Type B pancreatic cell (in vitro differentiated cells): ENCODE results near the gene MRI1. TPM values are rescaled to one million over a fixed set of nuclear protein-coding genes. Genes with fewer than 3 reads are reported as not detected.

Experiments used
- DNase-seq: peaks from one replicate; pipeline ENCODE4 v3.0.0; 2021; ENCODE audit warnings: mixed read lengths; ENCODE audit not compliant: unreplicated experiment; ENCODE audit errors: extremely low spot score
- H3K27ac Mint-ChIP-seq: 2 replicates; pipeline ENCODE4 v1.8.0; 2021; ENCODE audit warnings: mild to moderate bottlenecking, mixed read lengths
- H3K27me3 Mint-ChIP-seq: 2 replicates; pipeline ENCODE4 v1.8.0; 2021; ENCODE audit warnings: mixed read lengths
- H3K36me3 Mint-ChIP-seq: 2 replicates; pipeline ENCODE4 v1.8.0; 2021; ENCODE audit warnings: mixed read lengths
- H3K4me1 Mint-ChIP-seq: one replicate; pipeline ENCODE4 v1.8.0; 2021; ENCODE audit warnings: mixed read lengths; ENCODE audit not compliant: unreplicated experiment
- H3K4me3 Mint-ChIP-seq: 2 replicates; pipeline ENCODE4 v1.8.0; 2021; ENCODE audit warnings: mild to moderate bottlenecking, mixed read lengths
- H3K9me3 Mint-ChIP-seq: 2 replicates; pipeline ENCODE4 v1.8.0; 2021; ENCODE audit warnings: mixed read lengths
- CTCF ChIP-seq: fragments of 200-600 bp; sonication (generic); conservative IDR thresholded peaks from 2 replicates; pipeline ENCODE4 v1.5.0; 2021; ENCODE audit warnings: antibody characterized with exemption, mild to moderate bottlenecking
- total RNA-seq: library from RNA; stranded (reverse); gene quantifications from 2 replicates; pipeline ENCODE4 v1.2.1, GENCODE V29; 2021; ENCODE audit warnings: low replicate concordance

The MRI1 gene
- total RNA-seq, 1 donor from 2014 or later: 27.7 TPM

DNA sequence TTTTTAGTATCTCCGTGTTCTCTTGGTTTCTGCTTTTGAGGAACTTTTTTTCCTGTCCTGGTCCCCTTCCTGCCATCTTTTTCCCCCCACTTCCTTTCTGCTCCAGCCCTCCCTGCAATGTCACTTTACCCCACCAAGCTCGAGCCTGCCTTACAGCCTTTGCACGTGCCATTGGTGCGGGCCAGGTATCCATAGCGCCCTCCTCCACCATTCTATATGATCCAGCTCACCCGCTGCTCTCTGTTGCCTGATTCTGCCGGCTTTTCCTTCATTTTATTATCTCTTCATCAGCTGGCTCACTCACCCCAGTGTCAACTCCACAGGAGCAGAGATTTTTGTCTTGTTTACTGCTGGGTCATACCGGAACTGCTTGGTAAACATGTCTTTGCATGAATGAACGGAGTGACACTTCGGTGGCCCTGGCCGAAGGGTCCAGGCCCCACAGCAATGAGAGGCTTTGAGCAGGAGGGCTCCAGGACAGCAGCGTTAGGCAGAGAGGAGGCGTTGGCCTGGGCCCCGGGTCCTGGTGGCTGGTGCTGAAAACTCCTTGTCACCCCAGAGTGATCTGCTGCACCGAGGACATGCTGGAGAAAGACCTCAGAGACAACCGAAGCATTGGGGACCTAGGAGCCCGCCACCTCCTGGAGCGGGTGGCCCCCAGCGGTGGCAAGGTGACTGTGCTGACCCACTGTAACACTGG, 1.2 kb downstream of the MRI1 start:
- no peaks in the 10 kb centered on the region for H3K9me3 Mint-ChIP-seq
- peaks cover 4% of the 10 kb centered on the region for H3K36me3 Mint-ChIP-seq
- H3K4me3 Mint-ChIP-seq: peak overlapping the region; percentile 93
- H3K27ac Mint-ChIP-seq: peak overlapping the region; percentile 14
- no peaks in the 10 kb centered on the region for H3K27me3 Mint-ChIP-seq
- DNase-seq: no peak
- TF ChIP-seq CTCF: no peak
- H3K4me1 Mint-ChIP-seq: peaks cover 6% of the 10 kb centered on the region

DNA sequence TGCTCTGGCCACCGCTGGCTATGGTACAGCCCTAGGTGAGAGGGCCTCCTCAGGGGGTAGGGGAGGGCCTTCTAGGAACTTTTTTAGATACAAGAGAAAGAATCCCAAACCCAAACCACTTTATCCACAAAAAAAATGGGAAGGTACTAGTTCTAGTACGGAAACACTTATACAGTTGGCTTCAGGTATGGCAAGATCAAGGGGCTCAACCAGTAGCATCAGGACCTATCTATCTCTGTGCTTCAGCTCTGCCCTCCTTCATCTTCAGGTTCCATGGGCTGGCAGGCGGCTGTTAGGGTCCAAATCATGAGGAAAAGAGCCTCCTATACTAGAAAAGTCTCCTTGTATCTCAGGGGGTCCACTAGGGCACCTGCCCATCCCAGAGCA, 1.8 kb downstream of the MRI1 start:
- TF ChIP-seq CTCF: no peak
- peak overlapping the region; percentile 93 for H3K4me3 Mint-ChIP-seq
- peaks cover 6% of the 10 kb centered on the region for H3K4me1 Mint-ChIP-seq
- H3K9me3 Mint-ChIP-seq: no peaks in the 10 kb centered on the region
- no peaks in the 10 kb centered on the region for H3K27me3 Mint-ChIP-seq
- no peak for DNase-seq
- H3K36me3 Mint-ChIP-seq: peaks cover 4% of the 10 kb centered on the region
- no peak overlapping the region for H3K27ac Mint-ChIP-seq

GRCh38 chr19:13768510-13768909, 4.2 kb downstream of the MRI1 start:
- Mint-ChIP-seq H3K36me3 (peaks cover 4% of the 10 kb centered on the region), H3K9me3 (no peaks in the 10 kb centered on the region), H3K27me3 (no peaks in the 10 kb centered on the region), H3K4me3 (no peak overlapping the region), H3K4me1 (peaks cover 6% of the 10 kb centered on the region), H3K27ac (no peak overlapping the region)
- DNase-seq: no peak
- TF ChIP-seq CTCF: no peak

DNA sequence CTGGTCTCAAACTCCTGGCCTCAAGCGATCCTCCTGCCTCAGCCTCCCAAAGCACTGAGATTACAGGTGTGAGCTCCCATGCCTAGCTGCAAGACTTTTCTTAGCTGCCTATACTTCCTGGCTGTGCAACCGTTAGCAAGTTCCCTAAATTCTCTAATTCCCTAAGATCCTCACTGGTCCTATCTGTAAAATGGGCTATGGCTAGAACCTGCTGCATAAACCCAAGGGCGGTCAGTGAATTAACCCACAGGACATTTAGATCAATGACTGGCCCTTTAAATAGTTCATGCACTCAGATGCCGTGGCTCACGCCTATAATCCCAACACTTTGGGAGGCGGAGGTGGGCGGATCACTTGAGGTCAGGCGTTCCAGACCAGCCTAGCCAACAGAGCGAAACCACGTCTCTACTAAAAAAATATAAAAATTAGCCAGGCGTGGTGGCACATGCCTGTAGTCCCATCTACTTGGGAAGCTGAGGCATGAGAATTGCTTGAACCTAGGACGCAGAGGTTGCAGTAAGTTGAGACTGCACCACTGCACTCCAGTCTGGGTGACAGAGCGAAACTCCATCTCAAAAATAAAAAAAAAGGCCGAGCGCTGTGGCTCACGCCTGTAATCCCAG, 5.8 kb downstream of the MRI1 start:
- Mint-ChIP-seq H3K27me3 (no peaks in the 10 kb centered on the region), H3K27ac (no peak overlapping the region), H3K4me3 (no peak overlapping the region), H3K9me3 (no peaks in the 10 kb centered on the region), H3K36me3 (peaks cover 8% of the 10 kb centered on the region), H3K4me1 (peaks cover 11% of the 10 kb centered on the region)
- no peak for TF ChIP-seq CTCF
- no peak for DNase-seq

DNA sequence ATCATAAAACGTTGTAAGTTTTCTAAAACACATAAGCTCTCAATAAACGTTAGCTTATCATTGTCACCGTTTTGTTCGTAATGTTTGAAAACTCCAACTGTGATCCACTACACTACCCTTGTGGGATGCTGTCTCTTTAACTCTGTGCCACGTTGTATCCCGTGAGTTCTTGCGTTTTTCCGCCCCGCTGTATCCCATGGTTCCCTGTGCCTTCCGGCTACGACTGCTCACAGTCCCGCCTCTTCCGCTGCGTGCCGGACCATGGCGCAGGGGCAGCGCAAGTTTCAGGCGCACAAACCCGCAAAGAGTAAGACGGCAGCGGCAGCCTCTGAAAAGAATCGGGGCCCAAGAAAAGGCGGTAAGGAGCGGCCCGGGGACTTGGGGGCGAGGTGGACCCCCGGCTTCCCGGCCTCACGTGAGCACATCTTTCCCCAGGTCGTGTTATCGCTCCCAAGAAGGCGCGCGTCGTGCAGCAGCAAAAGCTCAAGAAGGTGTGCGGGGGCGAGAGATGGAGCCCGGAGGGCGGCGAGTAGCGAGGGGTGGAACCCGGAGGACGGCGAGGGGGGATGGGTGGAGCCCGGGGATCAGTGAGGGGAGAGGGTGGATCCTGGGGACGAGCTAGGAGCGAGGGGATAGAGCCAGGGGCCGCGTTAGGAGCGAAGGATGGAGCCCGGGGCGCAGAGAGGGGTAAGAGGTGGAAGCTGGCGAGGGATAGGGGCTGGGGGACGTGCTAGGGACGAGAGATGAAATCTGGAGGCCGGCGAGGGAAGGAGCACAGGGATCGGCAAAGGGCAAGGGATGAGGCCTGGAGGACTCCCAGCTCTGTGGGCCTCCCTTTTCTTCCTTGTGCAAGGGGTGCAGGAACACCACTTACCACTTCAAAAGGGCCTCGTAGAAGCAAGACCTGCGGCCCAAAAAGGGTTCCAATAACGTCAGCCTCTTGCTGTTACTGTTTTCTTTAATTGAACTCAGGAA, 10.2 kb downstream of the MRI1 start, which contains the start of gene C19orf53:
TSS of gene C19orf53 (plus strand) at position 240 of the 975 bp plus-strand sequence. CDS start at position 262, 22 bp downstream.
- Mint-ChIP-seq H3K9me3 (no peaks in the 10 kb centered on the region), H3K36me3 (peaks cover 21% of the 10 kb centered on the region), H3K27me3 (no peaks in the 10 kb centered on the region), H3K27ac (peak within 1 kb of the TSS; percentile 97), H3K4me3 (peak within 1 kb of the TSS; percentile 99), H3K4me1 (peaks cover 21% of the 10 kb centered on the region)
- peak; percentile 86 for DNase-seq
- no peak for TF ChIP-seq CTCF
